ENCODE data around the gene POU6F2. TPM values are rescaled to one million over a fixed set of nuclear protein-coding genes. Genes with fewer than 3 reads are reported as not detected.

Gene POU6F2
- total RNA-seq, 1 donor from 2014 or later: not detected

DNA sequence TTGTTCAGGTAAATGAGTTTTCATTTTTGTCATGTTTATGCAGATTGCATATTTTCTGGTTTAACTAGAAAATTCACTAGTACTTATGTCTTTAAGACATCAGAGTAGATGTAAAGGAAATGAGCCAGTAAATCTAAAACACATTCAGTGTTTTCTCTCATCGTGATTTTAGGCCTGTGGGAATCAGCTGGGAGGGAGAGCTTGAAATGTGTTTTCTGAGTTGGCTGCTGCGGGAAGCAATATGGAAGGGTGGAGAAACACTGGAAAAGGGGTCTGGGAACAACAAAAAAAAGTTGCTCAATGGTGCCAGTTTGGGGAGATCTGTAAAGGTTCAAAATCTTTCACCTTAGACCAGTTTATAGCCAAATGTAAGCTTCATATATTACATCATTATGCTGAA lies 284.1 kb downstream of the POU6F2 start:
- no peak for DNase-seq

DNA sequence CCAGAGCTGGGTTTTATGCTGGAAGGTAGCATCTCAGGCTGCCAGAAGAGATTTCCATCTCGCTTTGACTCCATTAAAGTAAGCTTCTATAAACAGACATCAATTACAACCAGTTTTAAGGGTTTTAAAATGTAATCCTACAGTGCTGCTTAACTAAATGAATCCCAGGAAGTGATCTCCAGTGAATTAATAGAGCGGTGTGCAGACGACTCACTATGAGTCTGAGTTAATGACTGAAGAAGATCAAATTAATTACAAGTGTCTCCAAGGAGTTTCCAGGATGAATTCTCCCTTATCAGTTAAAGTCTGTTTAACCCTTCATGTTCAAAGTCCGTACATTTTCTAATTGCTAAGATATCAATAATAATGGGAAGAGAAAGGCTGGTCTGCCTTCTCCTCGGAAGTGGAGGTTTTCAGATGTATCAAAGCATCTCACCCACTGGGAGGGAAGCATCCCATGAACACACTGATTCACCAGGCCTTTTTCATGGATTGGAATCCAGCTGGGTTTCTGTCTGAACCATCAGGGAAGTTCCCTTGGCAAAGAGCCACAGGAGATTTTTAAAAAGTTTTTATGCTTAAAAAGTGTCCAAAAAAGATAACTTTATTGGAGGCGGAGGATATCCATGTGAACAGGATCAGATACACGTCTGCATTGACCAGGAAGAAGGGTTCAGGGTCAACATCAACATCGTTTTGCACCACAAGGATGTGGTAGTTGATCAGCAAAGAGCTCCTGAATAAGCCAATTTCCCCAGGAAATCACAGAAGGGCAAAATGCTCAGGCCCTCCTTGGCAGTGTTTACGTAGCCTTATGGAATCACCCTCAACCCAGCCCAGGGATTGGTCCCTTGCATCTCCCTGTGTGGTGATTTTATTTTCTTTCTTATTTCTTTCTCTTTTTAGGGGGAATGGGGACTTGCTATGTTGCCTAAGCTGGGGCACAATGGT lies 288.2 kb downstream of the POU6F2 start:
- DNase-seq: no peak

DNA sequence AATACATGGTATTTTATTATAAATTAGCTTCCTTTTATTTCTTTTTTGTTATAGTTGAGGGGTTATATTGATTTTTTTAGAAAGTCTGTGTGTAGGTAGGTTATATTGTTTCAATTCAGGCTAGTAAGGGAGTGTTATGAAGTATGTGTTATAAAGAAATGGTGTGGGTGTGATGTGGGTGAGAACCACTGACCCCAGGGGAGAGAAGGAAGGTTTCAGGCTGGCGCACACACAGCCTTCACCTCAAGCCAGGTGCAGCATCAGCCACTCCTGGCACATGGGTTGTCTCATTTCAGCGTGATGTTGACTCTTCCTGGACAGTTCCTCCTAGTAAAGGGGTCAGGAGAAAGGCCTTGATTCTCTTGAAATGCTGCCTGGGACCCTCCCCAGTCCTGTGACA lies 291.3 kb downstream of the POU6F2 start:
- DNase-seq: no peak

DNA sequence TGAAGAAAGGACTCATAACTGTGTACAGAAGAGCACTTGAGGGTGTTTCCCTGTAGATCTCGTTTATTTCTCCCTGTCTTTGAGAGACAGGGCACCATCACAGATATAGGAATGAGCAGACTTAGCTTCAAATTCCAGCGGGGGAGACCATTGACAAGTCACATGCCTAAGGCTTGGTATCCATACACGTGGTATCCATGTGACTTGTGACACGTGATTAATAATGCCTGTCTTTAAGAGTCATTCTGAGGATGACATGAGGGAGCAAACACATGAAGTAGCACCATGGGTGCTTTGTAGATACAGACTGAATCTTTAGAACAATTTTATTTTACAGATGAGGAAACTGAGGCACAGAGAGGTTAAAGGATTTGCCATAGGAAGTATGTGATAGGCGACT lies 292.3 kb downstream of the POU6F2 start:
- DNase-seq: no peak

DNA sequence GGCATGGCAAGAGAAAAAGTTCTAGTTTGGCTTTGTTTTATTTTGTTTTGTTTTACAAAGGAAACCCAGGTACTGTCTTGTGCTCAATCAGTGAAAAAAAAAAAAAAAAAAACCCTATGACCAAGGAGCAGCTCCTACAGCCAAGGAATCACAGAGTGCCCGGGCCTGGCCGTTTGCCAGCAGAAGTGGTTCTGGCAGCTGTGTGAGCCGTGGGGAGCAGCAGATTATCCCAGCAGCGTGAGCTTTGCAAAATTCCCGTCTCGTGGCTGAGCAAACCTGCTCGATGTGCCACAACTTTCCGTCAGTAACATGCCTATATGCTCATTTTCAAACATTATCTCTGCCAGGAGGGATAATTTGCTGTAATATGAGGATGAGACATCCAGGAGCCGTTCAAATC lies 293.7 kb downstream of the POU6F2 start:
- DNase-seq: peak; percentile 5

DNA sequence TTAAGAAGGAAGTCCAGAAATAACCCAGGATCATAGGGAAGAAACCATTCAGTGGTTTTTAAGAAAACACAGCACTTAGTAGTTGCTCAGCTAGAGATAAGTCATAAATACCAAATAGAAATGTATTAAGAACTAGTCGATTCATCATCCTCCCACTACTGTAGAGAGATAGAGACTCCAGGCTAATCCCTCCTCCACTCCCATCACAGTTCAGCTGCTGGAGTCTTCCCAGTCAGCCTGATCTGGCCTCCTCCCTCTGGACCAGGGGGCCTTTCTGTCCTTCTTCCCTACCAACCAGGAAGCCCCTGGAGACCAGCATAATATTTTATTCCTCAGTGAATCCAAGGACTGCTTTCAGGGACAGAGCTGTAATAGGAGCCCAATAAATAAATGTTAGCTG lies 294.4 kb downstream of the POU6F2 start:
- DNase-seq: no peak

DNA sequence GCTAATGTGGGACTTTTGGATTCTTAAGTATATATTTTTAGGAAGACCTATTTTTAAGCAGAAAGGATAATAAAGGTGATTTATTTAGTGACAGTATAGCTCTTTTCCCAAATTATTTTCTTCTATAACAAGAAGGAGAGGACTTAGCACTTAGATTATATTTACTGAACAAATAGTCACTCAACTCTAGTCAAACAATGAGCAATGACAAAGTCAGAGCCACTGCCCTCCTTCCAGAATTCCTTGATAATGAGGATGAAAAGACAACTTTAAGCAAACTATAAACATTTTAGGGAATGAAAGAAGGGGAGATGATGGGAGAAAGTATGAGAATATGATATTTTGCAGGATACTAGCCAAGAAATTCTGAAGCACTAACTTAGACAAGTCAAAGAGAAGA lies 295.0 kb downstream of the POU6F2 start:
- no peak for DNase-seq

DNA sequence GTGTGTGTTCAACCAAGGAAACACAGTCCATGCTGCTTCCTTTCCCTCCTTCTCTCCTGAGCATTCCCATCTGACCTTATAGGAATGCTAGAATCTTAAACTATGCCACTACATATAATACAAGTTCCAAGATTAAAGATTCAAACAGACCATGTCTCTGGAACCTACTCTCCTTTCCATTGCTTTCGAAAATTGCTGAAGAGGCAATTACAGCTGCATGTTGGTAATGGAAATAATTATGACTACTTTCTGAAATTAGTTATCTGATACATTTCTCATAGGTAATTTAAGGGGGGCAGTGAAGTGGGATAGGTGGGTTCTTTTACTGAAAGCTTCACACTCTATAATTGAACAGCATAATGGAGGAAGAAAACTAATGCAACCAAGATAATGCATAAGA lies 302.6 kb downstream of the POU6F2 start:
- no peak for DNase-seq

DNA sequence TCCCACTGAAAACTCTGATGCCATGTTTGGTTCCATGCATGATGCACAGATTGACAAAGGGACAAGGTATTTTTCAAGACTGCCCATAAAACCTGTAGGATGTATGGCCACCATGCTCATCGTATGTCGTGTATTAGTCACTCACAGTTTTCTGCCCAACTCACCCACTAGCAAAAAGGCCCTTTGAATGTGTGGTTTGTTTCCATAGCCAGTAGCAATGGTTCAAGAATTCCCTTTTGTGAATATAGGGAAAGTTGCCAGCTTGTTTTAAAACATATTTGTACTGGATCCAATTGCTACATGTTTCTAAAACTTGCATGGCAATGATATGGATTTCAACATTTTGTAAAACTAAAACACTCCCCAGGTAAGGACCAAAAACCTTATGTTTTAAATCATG lies 307.5 kb downstream of the POU6F2 start:
- DNase-seq: no peak

DNA sequence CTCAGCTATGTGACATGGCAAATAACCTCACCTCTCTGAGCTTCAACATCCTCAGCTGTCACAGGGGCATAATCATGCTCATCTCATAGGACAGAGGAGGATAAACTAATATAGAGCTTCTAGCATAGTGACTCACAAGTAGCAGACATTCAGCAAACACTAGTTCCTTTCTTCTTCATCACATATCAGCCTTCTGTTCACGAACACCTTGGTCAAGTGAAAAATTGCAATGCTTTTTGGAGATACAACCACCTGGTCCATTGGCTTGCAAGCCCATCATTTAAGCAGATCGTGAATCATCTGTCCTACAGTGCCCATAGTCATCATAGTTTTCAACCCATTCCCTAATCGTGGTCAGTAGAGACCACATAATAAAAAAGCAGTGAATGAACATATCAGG lies 310.6 kb downstream of the POU6F2 start:
- DNase-seq: no peak

DNA sequence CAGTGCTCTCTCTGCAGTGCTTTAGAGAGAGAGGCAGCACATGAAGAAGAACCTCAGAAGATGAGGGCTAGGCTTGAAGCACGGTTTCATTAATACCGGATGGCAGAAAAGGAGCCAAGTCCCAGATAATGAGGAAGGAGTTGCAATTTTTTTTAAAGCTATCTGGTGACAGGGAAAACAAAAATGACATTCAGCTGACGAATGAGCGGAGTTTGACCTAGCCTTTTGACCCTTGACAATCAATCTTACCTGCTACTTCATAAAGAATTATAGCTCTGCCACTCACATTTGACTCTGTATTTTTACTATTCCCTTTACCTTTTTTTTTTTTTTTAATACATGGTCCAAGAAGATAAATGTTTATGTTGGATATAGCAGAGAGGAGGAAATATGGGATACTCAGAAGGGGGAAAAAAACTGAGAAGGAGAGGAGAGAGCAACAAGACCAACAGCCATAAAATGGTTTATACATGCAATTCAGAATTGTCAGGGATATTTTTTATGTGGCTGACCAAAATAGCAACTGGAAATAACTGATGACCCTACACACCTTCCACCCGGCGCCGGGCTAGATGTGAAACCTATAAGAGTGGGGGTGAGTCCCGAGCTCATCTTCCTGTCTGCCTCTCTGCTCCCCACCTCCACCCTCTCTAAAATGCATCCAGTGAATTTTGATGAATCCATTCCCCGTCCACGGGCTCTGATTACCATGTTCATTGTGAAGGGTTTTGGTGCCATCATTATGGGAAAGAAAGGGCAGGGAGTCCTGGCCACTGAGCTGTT lies 314.1 kb downstream of the POU6F2 start:
- no peak for DNase-seq

DNA sequence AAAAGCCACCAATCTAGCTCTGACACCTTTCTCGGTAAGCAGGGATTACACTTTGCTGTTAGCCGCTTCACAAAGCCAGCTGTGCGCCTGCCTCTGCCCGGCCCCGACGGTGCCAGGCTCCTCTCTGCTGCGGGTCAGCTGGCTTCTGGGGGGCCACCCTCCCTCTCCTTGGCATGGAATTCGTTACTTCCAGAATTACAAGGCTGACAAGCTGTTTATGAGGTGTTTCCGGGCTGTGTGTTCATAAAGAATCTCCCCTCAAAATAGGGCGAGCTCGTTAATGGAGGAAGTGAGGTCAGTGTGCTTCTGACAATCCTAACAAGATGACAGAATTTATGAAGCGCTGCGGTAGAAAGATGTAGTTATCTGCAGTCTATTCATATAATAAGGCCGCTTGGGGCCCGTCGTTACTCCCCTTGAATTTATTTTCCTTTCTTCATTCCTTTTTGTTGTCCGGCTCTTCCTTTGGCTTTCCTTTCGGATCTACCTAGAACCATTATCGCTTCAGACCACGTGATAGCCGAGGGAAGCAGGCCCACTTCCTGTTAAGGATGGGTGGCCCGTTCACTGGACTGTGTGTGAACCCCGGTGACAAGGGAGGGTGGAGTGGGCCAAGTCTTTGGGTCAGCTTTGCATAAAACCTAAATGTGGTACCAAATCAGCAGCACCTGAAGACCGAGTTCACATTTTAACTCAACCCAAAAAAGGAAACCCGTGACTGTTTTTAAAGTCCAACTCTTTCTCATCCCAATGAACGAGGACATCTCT lies 315.5 kb downstream of the POU6F2 start:
- no peak for DNase-seq

DNA sequence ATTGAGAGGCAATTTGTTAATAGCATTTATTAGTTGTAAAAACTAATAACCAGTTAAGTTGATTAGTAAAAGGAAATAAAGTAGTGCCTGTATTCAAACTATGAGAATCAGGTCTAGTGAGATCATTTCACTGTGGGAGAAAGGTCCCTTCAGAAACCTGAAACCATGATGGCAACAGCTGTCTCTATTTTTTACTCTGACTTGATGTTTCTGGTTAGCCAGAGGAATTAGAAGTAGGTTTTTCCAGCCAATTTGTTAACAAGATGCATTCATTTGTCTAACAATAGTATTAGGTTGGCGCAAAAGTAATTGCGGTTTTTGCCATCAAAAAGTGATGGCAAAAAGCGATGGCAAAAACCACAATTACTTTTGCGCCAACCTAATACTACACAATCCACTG lies 316.3 kb downstream of the POU6F2 start:
- DNase-seq: no peak

DNA sequence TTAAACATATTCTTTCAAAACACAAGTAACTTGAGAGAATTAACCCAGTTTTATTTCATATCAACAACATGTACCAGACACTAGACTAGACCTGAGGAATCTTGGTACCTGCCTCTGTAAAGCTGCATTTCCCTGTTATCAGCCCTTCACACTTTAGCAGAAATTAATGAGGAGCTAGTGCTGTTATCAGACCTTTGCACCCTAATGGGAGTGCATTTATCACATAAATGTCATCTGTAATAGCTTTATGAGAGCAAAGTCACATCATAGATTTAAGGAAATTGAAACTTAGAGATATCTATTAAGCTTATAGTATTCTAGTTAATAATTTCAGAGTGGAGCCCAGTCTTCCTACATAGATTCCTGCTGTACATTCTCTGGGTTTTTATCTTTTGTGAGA lies 318.1 kb downstream of the POU6F2 start:
- DNase-seq: no peak

DNA sequence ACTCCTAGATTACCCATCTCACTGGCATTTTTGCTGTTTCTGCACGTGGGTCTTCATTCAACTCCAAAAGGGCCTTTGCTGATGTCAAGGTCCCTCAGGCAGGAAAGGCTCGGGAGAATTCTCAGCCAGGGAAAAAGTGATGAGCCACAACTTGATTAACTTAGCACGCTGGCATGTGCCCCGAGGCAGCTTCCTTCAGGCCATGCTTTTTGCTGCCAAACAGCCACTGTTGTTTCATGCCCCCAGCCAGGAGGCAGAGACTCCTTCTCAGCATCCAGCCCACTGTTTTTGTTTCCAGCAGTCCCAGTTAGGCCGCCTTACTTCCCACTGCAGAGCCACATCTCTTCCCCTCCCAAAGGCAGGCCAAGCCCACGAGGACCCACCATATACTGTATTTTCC lies 322.0 kb downstream of the POU6F2 start:
- DNase-seq: no peak

DNA sequence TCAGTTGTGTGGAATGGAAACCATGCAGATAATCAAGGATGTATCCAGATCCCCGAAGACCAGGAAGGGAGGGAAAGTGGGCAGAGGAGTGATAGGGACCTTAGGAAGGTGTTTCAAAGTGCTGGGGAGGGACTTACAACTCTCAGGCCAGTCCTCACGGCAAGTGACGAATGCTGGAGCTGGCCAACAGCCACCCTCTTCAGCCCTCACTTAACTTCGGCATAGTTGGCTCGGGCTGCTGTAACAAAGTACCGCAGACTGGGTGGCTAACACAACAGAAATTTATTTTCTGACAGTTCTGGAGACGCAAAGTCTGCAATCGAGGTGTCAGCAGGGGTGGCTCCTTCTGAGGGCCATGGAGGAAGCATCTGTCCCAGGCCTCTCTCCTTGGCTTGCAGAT lies 322.6 kb downstream of the POU6F2 start:
- no peak for DNase-seq

DNA sequence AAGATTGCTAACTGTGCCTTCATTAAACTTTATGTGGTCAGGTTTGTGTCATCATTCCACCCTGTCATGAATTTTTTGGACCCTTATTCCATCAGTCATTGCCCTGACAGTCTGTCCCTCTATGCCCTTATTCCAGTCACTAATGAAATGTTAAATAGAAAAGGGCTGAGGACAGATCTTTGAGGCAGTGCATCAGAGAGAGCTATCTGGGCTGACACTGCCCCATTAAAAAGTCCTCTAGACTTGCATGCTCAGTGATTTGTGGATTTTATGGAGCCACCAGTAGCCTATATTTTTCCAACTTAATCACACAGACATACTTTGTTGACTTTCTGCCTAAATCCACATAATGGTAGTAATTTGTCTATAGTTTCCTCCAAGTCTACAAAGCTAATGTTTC lies 323.8 kb downstream of the POU6F2 start:
- no peak for DNase-seq

DNA sequence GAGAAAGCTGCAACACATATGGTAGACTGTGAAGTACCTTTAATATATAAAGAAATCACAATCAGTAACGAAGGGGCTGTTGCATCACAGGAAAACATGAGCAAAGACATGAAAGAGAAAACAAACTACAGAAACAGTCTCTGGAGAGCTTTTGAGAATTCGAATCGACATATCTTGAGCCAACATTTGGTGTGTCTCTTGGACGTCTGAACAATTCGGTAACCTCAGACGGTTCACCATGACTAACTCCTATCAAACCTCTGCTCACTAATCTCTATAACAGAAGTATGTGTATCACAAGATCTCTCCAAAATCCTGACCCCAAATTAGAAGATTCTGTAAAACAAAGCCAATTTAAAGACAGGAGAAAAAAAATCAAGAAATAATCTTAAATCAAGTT lies 326.5 kb downstream of the POU6F2 start:
- no peak for DNase-seq

DNA sequence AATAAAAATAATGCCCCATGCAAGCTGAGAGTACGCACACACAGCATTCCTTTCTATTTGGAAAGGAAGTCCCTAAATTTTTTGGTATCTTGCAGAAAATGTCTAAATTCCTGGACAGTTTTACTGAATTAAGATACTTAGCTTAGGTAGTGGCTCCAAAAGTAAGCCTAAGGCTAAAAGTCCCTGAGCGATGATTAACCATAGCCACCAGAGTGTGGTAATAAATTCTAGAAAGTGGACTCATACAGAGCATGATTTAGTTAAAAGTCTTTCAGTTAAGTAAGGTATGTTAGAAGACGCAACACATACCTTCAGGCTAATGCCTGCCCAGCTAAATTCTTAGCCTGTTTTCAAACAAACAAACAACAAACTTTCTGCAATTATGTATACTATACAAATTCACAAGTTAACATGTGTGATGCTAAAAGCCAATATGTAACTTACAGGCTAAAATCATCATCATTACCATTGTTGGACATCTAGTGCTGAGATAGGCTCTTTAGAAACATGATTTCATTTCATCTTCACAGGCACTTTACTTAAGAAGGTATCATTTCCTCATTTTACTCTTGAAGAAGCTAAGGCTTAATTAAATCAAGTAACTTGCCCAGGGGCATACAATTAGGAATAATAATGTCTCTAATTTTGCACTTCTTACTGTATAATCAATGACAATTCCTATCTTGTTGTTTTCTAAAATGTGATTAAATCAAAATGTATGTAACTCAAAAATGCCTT lies 327.1 kb downstream of the POU6F2 start:
- no peak for DNase-seq

DNA sequence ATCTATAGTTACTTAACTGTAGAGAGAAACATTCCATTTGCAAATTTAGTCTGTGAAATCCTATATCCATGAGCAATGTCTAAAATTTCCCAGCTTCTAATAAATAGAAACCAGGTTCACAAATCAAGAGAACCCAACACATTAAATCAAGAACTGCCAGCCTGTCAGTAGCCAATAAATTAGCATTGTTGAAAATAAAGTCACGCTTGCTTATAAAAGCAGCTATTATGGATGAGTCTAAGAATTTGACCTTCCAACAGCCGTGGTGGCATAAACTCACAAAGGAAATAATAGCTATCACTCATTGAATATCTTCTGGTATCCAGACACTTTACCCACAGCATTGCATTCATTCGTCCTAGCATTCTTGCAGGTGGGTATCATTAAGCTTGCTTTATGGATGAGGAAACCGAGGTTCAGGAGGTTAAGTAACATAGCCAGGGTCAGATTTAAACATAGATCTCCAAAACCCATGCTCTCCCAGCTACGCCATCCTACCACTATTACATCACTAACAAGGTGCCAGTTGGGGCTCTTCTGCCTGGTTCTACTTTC lies 328.4 kb downstream of the POU6F2 start:
- no peak for DNase-seq

DNA sequence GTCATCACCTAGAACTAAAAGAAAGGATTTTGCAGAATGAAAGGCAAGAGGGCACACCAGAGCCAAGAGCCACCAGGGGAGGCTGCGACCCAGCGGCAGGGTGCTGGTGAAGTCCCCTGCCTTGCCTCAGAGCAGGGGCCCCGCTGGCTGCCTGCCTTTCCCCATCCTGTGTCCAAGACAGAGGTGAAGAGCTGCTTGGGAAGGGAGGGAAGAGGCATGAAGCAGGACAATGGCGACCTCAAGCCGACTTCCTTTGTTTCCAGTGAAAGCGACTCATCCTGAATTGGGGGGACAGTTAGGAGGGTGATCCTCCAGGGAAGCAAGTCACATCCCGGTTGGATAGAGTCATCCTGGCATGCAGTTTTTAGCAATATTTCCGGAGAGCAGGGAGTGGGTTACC lies 333.0 kb downstream of the POU6F2 start:
- DNase-seq: no peak
